ENCODE data around the gene SHISA8.

DNA sequence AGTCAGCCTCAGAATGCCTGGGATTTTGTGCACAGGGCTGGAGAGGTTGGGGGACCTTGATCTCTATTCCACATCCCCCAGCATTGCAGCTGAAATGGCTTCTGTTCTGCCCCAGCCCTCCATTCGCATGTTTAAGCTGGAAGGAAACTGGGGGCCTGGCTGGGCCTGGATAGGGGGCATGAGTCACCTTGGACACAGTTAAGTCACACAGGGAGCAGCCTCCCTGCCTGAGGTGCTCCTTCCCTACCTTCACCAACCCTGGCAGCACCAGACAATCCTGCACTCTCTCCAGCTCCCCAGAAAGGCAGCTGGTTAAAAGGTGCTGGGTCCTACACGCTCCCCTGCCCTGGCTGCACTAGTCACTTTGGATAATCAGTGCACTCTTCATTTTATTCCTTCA, 37.8 kb upstream of the SHISA8 start:
- TF ChIP-seq, protein P1, sequence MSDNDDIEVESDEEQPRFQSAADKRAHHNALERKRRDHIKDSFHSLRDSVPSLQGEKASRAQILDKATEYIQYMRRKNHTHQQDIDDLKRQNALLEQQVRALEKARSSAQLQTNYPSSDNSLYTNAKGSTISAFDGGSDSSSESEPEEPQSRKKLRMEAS (IDR thresholded peaks at IDR 0.05) = no peak
- TF ChIP-seq, protein P2, sequence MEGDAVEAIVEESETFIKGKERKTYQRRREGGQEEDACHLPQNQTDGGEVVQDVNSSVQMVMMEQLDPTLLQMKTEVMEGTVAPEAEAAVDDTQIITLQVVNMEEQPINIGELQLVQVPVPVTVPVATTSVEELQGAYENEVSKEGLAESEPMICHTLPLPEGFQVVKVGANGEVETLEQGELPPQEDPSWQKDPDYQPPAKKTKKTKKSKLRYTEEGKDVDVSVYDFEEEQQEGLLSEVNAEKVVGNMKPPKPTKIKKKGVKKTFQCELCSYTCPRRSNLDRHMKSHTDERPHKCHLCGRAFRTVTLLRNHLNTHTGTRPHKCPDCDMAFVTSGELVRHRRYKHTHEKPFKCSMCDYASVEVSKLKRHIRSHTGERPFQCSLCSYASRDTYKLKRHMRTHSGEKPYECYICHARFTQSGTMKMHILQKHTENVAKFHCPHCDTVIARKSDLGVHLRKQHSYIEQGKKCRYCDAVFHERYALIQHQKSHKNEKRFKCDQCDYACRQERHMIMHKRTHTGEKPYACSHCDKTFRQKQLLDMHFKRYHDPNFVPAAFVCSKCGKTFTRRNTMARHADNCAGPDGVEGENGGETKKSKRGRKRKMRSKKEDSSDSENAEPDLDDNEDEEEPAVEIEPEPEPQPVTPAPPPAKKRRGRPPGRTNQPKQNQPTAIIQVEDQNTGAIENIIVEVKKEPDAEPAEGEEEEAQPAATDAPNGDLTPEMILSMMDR (IDR thresholded peaks at IDR 0.05; ENCODE audit: low read depth, low read length, missing input control) = no peak
- no peak for TF ChIP-seq GABPA (IDR thresholded peaks at IDR 0.05 in 1 of 2, conservative IDR thresholded peaks at IDR 0.05 in 1 of 2)
- no peak for TF ChIP-seq SP1 (IDR thresholded peaks at IDR 0.05)
- no peak for TF ChIP-seq TAF1 (conservative IDR thresholded peaks at IDR 0.05)
- no peak for TF ChIP-seq FOXA1 (IDR thresholded peaks at IDR 0.05)
- TF ChIP-seq, protein P3, sequence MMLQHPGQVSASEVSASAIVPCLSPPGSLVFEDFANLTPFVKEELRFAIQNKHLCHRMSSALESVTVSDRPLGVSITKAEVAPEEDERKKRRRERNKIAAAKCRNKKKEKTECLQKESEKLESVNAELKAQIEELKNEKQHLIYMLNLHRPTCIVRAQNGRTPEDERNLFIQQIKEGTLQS (IDR thresholded peaks at IDR 0.05) = no peak
